EL (cell line): ENCODE results near the gene OTX2.

Experiments
- DNase-seq: peaks from one replicate; pipeline ENCODE4 v3.0.0-alpha.2; 2016

Gene OTX2

DNA sequence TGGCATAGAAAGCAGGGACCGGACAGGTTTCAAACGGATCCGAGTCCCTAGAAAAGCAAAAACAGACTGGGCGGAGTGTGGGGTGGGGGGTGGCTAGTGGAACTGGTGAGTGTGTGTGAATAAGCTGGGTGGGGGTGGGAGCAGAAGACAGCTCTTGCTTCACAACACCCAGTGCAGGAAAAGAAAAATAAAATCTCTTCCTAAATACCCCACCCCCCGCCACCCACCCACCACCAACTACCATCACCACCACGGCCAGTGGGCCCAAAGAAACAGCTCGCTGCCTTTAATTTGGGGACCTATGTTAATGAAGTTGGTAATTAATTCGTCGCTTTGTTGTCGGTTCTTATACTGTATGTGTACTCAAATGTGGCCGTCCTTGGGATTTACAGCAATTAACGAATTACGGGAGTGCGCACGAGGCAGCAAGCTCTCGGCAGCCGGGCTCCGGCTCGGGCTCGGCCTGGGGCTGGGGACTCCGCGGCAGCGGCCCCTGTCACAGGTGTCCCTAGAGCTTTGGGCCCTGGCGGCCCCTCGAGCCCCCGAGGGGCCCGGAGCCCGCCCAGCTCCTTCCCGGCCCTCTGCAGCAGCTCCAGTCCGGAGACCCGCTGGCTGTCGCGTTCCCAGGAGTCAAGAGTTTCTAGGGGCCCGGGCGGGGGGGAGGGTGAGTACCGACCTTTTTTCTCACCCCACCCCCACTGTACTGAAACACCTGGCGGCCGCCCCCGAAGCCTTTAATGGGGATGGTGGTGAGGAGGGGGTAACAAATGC lies 1.5 kb upstream of the OTX2 start:
- DNase-seq: no peak

DNA sequence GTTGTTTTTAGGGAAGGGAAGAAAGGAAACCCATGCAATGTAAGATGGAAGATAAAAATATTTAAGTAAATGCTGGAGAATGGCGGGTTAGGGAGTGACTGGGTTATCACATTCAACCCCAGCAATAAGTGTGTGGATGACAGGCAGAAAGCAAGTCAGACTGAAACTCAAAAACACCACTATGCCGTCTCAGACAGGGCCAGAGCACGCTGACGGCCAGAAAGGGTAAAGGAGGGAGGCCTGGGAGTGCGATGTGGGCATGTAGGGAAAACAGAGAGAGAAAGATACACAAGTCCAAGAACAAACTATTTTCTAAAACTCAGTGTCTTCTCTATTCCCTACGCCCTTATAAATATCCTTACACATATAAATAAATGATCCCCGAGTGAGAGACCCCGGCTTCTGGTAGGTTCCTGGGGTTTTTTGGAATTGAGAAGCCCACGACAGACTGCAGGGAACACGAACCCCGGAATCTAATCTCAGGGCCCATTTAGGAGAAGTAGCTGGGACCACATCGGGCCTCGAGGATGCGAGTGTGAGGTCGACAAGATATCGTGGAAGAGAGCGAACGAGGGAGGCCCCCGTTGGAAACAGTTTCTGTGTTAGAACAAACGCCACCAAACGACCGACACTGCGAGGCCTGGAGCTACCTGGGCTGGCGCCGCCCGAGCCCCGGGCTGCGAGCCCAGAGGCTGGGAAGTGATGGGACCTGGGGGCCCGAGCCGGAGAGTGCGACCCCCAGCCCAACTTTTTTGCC lies 735 bp upstream of the OTX2 start:
- no peak for DNase-seq

DNA sequence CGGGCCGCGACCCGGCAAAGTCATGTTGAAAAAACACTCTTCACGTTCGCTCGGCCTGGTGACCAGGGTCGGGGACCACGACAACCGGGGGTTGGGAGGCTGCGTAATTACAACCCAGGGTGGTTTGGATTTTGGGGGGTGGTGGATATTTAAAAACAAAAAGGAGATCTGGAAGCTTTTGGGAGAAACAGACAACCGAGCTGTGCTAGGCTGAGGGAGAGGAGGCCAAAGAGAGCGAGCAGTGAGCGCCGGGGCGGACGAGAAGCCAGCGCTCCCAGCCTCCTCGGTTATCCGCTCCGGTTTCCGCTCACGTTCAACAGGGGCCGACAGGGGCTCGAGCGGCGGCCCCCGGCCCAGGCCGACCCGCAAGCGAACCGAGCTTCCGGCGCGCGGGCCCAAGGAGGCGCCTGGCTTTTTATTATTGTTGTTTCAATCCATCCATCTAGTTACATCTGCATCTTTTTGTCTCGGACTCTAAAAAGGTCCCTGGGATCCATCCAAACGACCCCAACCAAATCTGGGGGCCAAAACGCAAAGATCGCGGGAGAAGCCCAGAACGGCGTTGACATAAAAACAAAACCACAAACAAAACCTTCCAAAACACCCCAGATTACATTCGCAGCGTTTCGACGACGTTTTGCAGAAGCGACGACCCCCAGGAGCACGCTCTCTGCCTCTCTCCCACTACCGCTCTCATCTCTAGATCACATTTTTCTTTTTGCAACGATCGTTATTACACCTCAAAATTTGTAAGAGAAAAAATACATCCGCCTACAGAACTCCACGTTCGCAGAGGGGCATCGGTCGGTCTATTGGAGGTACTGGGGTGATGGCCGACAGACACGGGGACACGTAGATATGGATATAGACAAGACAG lies 771 bp downstream of the OTX2 start:
- DNase-seq: no peak

DNA sequence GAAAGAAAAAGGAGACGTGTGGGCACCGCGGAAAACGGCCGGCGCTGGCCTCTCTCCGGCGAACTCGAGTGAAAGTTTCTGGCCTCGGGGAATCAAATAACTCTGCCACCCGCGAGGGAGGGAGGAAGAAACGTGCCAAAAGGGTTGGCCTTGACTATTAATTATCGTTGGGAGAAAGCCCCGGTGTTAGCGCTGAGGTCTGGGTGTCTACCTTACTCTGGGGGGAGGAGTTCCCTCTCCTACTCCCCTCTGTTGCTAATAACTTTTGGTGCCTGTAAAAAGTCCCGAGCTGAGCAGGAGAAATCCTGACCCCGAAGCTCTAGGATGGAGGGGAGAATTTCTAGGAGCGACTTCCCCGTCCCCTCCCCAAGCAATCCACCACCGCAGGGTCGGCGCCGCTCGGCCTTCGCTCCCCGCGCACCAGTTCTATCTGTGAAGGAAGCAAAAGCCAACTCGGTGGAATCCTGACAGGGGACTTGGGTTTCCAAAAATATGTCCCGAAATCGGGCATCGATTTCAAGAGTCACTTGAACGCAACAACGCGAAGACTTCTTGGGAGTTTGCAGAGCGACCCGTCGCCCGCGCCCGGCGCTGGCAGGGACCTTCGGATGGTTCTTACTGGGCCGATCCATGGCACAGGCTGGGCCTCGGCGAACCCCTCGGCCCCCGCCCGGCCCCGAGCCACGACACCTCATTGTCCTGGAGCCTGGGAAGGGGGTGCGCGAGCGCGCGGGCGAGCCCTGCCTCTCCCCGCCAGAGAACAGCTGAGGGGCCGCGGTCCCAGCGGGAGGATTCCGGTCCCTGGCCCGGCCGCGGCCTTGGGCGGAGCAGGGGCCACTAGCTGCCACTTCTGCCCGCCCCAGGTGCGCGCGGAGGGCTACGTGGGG lies 1.7 kb downstream of the OTX2 start:
- DNase-seq: no peak

DNA sequence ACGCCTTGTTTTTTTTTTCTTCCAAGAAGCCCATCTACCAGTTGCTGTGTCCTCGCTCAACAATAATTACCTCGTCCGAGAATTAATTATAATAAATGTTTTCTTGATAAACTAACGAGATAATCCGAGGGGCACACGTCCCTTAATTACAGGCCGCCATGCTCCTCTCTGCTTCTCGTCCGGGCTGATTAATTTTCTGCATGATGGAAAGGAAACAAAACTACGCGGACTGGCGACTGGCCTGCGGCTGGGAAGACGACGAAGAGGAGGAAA lies 2.2 kb downstream of the OTX2 start:
- DNase-seq: no peak

DNA sequence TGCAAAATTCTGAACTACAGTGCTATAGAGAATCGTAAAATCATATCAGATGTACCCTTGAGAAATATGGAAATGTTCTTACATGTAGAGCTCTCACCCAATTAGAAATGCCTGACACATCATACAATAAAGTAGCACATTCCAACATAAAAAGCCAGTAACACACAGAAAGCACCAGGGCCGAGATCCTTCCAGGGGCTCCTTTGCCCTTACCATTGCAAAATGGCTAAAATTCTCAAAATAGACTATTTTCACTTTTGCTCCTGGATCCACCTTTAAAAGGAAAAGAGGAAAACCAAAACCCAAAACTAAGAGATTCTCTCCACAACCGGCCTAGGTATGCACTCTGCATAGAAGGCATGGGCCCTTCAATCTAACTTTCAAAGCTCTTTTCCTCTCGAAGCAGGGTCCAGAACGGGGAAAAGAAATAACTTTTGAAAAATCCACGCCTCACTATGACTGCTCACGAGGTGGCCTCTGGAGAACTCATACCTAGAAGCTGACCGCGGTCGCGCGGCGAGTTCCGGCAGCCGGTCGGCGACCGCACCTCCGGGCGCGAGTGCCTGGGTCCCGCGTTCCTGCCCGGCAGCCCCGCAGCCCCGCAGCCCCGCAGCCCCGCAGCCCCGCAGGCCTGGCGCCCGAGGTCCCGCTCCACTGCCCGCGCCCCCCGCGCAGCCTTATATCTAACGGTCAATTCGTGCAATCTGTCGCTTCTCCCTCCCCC lies 2.7 kb downstream of the OTX2 start:
- no peak for DNase-seq

DNA sequence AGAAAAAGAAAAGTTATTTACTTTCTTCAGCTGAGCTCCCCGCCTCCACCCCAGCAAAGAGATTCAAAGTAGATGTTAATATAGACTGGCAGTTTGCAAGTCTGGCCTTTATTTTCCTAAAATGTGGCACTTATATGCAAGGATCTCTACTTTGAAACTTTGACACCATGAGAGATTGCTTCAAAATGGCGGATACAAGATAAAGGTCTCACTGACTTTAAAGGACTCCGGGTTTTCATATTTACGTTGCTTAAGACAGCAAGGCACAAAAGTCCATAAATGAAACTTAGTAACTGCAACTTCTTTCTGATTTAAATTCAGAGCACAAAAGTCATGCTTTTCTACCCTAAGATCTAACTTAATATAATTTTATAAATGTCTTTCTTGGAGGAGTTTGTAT lies 3.5 kb downstream of the OTX2 start:
- no peak for DNase-seq

DNA sequence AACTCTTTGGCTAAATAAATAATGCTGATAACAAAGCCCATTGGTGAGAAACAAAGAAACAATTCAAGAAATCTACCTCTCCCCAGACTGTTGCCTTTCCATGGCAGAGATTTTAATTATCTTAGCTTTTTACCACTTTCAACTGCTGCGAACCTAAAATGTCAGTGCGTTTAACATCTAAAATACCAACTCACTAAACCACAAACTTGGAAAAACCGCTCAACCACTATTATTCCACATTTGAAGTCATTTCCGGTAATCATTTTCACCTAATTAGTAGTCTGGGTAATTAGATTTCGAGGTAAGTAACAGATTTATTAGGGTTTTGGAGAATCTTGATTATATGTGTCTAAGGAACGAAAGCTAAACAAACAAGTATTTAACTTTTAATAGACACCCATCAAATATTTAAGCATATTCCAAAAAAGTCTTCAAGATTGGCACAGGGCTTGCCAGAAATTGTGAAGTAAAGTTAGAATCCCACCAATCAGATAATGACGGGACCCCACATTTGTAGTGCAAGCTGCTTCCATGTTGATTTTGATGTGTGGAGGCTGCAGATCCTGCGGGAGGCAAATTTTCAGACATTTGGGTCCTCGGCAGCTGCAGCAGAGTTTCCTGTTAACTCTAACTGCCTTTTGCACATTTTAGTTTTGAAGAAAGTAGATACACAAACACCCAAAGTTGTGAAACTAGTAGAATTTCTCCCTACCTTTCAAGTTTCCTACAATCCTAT lies 4.1 kb downstream of the OTX2 start:
- no peak for DNase-seq

DNA sequence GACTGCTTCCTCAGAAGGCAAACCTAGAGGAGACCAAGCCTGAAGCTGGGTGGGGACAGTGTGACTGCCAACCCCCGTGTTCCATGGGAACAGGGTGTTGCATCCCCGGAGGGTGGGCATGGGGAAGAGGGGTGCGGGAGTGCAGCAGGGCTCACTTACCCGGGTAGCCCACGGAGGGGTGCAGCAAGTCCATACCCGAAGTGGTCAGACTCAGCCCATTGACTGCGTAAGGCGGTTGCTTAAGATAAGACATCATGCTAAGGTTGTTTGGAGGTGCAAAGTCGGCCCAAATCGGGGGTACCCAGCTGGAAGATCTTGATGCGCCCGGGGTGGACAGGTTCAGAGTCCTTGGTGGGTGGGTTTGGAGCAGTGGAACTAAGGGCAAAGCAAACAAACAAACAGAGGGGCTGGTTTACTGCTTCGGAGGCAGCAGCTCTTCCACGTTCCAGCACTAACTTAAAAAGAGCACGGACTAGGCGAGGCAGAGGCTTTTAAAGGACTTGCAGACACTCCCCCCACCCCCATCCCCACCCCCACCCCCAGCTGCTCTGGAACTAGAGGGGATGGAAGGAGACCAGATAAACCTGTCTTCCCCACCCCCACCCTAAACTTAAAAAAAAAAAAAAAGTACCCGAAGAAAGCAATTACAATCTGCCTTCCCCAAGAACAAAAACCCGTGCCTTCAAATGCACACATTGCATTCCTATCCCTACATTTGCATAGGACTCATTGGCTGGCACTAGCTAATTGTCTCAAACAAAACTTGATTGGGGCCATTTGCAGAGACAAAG lies 4.9 kb downstream of the OTX2 start:
- no peak for DNase-seq

DNA sequence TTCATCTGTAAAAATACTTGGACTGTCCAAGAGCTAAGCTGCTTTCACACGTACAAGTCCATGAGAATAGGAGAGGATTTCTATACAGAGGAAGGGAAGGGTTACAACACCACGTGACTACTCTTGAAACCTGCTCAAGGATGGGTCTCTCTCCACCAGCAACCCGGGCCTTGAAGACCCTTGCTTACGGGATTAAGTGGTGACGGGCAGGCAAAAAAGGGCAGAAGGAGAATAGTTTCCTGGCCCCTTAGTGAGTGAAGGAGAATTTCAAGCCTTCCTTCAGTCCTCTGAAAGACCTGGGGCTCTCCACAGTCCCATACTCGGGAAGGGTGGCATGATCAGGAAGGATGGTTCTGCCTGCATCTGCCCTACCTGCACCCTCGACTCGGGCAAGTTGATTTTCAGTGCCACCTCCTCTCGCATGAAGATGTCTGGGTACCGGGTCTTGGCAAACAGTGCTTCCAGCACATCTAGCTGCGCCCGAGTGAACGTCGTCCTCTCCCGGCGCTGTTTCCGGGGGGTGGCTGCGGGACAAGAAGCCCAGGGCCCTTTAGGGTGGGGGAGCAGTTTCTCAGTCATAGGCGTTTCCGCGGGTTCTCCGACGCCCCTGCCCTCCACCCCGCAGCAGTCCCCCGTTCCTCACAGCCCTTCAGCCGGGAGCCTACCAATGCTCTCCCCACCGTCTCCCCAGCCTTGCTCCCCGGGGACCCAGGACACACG lies 6.3 kb downstream of the OTX2 start:
- no peak for DNase-seq

DNA sequence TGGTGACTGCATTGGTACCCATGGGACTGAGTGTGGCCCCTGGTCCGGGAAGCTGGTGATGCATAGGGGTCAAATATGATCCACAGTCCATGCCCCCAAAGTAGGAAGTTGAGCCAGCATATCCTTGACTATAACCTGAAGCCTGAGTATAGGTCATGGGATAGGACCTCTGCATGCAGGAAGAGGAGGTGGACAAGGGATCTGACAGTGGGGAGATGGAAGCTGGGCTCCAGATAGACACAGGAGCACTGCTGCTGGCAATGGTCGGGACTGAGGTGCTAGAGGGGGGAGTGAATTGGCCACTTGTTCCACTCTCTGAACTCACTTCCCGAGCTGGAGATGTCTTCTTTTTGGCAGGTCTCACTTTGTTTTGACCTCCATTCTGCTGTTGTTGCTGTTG lies 8.4 kb downstream of the OTX2 start:
- DNase-seq: no peak

DNA sequence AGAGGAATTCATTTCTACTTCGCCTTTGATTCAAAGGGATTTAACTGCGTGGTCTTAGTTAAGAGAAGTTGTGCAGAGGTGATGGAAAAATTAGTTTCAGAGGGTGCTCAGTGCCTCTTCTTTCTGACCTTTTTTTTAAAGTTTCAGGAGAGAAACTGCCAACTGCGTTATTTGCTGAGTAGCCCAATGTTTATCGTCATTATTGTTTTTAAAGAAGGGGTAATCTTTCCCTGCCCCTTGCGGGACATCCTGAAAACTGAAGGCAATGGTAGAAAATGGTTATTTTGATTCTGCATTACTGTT lies 11.0 kb downstream of the OTX2 start:
- DNase-seq: no peak

DNA sequence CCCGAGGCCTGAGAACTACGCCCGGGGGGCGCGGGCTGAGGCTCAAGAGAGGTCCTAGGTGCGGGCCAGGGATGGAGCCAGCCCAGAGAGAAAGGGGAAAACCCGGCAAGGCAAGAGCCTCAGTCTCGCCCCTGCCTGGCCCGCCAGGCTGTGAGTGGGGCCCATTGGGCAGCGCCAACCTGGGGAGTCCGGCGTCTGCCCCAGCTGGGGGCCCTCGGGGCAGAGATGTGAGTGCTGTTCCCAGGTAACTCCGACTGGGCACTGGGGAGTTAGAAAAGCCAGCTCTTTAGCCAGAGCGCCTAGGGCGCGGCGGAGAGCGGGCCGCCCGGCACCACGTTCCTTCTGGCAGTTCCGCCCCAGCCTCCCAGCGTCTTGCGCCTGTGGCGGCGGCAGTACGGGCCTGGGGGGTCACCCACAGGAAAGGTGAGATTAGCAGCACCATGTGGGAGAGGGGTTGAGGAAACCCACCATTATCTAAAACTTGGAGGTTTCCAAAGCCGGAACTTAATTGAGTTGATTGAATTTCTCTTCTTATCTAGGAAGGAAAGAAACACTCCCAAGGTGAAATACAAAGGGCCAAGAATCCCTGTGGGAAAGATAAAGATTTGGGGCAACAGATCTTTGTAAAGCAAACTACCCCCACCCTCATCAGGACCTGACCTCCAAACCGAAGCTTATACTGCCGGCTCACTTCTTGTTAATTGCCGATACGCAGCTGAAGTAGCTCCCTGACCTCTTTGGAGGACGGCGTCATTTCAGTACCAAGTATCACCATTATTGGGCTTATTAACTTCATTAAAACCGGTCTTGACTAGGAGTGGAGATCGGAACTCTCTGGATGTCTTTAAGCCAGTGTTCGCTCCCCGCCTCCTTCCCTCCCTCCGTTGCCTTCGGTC lies 11.6 kb downstream of the OTX2 start:
- DNase-seq: no peak

DNA sequence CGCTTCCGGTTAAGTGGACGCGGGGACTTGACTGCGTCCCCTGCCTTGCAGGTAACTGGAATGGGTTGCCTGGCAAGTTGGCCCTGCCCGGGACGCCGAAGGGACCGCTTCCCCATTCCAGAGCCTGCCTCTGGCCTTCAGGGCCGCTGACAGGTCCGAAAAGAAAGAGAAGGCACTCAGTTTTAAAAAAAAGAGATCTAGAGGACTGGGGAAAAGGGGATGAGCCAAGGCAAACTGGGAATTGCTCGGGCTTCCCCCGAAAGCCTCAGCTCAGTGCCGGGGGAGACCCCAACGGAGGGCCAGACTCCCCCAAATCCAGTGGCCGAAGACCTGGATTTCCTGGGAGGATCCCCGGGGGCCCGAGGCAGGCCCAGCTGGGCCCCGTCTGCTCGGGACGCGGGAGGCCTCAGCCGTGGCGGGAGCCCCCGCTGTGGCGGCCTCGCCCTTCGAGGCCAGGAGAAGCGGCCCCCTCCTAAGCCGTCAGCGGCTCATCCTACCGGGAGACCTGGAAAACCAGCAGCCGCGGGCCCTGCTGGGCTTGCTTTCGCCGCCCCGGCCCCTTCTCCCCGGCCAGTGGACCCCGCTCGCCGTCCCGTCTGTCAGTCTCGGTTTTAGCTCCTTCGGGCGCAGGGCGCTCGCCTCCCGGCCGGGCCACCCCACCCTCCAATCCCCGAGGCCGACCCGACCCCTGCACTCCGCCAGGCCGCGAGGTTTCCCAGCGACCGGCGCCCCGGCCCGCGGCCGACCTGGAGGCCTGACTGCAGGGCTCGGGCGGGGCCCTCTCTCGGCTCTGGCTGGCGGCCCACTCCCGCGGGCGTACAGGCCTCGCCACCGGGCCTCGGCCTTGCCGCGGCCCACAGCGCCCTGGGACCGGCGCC lies 12.5 kb downstream of the OTX2 start:
- no peak for DNase-seq

DNA sequence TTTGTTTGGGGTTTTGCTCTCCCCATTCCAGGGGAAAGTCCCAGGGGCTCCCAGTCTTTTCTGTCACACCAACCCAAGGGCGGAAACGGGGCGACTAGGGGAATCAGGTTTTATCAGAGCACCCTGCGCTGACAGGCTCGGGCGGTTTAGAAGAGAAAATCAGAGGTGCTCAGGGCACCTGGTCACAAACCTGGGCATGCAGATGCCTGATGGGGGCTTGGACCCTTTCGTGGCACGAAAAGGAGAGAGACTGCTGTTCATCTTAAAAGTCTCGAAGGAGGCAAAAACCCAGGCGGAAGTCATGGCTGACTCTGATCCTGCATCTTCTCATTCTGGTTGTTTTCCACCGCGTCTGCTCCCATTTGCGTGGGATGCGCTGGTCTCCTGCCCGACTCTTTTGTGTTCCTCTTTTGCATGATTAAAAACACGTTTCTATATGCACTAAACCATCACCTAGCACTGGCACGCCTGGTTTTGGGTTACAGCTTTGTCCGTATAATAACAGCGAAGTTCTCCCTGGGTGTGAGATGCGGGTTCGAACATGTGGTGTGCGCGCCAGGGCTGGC lies 13.2 kb downstream of the OTX2 start:
- no peak for DNase-seq

DNA sequence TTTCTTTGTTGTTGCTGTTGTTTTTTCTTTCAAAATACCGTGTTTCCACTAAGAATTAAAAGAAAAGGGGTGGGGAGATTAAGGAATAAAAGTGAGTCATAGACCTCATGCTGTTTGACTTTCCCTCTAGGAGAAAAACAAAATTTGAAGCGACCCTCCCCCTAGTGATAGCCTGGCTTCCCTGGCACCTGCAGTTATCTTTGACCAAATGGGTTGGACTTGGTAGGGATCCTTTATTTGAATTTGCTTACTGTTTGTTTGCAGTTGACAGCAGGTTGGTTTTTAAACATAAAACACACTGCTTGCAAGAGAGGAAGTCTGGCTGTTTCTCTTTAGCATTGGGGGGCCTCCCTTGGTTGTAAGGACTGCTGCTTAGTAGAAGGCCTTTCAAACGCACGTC lies 14.0 kb downstream of the OTX2 start:
- DNase-seq: no peak

DNA sequence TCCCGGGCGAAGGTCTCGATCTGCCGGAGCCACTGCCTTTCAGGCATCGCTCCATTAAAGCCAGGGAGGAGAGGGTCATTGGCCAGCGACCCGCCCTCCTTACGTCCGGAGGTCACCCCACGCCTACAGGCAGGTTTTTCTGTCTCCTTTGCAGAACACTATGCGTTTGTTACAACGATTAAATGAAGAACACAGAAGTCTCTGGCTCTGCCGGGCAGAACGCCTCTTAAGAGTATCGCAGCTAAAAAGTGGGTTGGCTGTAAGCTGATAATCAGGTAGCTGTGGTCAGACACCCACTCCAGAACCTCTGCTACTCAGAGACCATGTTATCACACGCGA lies 15.0 kb downstream of the OTX2 start:
- no peak for DNase-seq
